GM18520 (cell line): ENCODE measurements around the gene PNPLA3.

ENCODE experiments used
- ATAC-seq: cut with Tn5 transposase; IDR thresholded peaks from one replicate; pipeline ENCODE4 v1.9.1; 2021; ENCODE audit not compliant: unreplicated experiment

Gene PNPLA3

DNA sequence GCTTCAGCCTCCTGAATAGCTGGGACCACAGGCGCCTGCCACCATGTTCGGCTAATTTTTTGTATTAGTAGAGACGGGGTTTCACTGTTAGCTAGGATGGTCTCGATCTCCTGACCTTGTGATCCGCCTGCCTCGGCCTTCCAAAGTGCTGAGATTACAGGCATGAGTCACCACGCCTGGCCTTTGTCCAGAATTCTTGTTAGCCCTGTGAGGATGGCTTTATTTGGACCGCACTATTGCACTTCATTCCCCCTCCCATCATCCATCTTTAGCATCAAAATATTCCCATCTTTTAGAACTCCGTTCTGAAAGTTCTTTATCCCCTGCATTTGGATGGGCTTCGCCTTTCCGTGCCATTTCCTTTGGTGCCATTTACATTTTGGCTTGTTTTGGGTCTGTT lies 34.3 kb downstream of the PNPLA3 start:
- no peak for ATAC-seq

DNA sequence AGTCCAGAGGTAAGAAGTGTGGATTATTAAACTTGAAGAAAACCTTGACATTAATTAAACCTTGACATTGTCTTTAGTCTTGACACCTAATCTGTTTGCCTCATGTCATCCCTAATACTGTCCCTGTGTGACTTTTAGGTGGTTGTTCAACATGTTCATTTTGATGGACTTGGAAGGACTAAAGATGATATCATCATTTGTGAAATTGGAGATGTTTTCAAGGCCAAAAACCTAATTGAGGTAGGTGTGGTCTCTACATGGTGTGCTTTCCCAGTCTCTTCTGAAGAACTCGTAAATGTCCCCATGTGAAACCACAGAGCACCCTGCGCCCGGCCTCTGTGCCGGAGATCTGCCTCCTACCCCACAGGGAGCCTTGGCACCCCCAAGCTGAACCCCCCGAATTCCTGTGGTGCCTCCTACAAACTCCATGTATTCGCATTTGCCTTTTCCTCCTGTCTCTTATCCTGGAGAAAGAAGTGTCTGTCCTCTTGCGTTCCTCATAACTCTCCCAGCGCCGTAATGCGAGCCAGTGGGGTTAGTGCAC lies 40.8 kb downstream of the PNPLA3 start:
- no peak for ATAC-seq

DNA sequence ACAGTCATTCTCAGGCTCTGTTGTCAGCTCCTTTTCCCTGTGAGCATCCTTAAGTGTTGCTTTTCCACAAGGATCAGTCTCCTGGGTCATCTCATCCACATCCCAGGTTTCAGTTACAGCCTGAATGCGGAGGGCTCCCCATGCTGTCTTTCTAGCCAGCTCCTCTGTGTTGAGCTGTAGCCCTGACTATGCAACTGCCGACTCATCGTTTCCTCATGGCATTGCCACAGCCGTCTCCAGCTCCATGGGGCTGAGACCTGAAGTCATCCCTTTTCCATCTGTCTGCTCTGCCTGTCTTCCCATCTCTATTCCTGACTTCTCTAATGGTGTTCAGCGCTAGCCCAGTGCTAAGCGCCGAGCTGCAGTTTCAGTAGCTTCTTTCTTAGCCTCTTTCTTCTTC lies 43.5 kb downstream of the PNPLA3 start:
- ATAC-seq: no peak

- no peak for ATAC-seq
Observed at GRCh38 chr22:43968614-43969013, 45.0 kb downstream of the PNPLA3 start.

- no peak for ATAC-seq
Observed at GRCh38 chr22:43969021-43969878, 45.6 kb downstream of the PNPLA3 start.

DNA sequence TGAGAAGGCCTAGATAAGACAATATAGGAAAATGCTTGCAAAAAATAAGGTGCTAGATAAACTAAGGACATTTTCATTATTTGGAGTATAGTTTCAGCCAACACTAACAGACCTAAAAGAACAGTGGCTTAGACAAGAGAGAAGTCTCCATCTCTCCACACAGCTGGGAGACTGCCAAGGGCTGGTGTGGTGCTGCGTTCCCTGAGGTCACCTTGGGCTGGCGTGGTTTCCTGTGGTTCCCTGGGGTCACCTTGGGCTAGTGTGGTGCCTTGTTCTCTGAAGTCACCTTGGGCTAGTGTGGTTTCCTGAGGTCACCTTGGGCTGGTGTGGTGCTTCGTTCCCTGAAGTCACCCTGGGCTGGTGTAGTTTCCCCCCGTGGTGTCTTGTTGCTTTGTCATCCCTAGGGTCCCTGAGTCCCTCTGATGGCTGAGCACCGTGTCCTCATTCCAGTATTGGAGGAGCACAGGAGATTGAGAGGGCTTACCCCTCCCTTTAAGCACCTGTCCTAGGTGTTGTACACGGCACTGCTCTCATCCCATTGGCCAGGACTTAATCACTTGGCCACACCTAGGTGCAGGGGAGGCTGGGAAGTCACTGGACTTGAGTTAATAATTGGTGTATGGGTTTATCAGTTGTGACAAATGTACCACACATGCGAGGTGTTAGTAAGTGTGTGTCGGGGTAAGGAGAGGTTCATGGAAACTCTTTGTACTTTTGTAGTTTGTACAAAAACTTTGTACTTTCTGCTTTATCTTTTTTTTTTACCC lies 46.6 kb downstream of the PNPLA3 start:
- ATAC-seq: no peak

- no peak for ATAC-seq
Observed at GRCh38 chr22:43971112-43971511, 47.5 kb downstream of the PNPLA3 start.

GRCh38 chr22:43972931-43973462 lies 49.4 kb downstream of the PNPLA3 start:
- no peak for ATAC-seq

GRCh38 chr22:43974028-43974545 lies 50.5 kb downstream of the PNPLA3 start:
- ATAC-seq: no peak

DNA sequence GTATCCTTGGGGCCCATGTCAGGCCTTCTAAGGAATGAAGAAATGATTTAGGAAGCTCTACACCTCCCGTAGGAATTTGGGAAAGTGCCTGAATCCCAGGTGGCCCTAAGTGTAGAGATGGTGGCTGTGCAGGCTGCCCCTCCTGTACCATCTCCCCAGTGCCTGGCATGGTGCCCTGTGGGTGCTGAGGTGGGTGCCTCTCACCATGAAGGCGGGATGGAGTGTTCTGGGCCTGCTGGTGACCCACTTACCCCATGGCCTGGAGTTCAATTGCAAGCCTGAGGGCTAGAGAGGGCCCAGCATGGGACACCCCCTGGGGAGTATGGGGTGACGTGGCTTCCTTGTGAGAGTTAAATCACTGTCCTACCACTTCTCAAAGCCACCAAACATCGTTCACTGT lies 51.4 kb downstream of the PNPLA3 start:
- no peak for ATAC-seq

- ATAC-seq: no peak
Observed at GRCh38 chr22:43976861-43977795, 53.5 kb downstream of the PNPLA3 start.

DNA sequence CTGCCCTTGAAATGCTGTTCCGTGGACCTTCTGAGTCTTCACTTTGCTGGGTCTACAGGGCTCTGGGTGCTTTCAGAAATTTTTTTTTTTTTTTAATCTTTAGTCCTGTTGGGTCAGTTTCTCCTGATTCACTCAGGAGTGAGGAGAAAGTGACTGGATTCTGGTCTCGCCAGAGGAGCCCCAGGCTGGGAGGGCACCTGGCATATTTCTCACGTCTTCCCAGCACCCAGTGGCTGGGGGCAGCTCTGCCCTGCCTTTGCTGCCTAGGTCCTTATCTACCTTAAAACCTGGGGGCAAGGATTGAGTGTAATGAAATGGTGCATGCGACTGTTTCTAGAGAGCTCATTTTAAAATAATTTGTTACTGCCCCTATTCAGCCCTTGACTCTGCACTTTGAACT lies 55.0 kb downstream of the PNPLA3 start:
- ATAC-seq: no peak

- no peak for ATAC-seq
Observed at GRCh38 chr22:43980579-43980978, 57.0 kb downstream of the PNPLA3 start.

- no peak for ATAC-seq
Observed at GRCh38 chr22:43980996-43981395, 57.4 kb downstream of the PNPLA3 start.

- no peak for ATAC-seq
Observed at GRCh38 chr22:43983808-43984207, 60.2 kb downstream of the PNPLA3 start.

DNA sequence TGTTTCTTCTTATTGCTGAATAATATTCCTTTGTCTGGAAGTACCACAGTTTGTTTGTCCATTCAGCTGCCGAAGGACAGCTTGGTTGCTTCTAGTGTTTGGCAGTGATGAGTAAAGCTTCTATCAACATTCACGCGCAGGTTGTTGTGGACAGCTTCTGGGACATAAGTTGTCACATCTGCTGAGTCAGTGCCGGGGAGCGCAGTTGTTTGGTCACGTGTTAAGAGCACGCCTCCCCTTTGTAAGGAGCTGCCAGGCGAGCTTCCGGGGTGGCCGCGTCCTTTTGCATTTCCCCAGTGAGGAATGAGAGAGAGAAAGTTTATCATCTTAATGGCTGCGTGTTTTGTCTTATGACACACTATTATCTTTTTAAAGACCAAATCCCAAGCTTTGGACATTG lies 61.9 kb downstream of the PNPLA3 start:
- no peak for ATAC-seq

- ATAC-seq: no peak
Observed at GRCh38 chr22:43988116-43988820, 64.7 kb downstream of the PNPLA3 start.

DNA sequence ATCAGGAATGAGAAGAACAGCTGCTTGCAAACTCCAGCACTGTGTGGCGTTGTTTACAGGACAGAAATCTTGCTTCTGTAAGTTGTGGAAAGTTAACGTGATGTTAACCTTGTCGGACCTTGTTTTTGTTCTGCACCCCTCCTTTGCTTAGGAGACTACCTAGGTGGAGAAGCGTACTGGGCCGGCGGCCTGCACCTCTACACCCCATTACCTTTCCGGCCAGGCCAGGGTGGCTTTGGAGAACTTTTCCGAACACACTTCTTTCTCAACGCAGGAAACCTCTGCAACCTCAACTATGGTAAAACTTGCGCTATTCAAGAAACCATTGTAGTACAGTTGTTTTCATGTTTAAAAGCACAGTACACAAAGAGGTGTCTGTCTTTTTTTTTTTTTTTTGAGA lies 65.4 kb downstream of the PNPLA3 start:
- ATAC-seq: no peak

DNA sequence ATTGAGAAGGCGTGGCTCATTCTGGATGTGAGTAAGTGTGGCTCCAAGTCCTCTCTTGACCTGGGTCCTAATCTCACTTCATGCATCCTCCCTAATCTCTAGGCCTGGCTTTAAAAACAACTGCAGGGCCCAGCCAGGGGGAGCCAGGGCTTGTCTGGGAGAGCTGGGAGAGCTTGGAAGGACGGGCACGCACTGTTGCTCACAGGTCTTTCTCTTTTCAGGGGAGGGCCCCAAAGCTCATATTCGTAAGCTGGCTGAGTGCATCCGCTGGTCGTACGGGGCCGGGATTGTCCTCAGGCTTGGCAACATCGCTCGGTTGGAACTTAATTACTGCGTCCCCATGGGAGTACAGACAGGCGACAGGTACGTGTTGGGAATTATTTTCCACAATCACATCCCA lies 66.4 kb downstream of the PNPLA3 start:
- no peak for ATAC-seq
